Measurements from ENCODE around the gene DCDC1. TPM values are rescaled to one million over a fixed set of nuclear protein-coding genes. Genes with fewer than 3 reads are reported as not detected.

DCDC1 gene
- total RNA-seq, 1 experiment from 2014 or later, result not detected

DNA sequence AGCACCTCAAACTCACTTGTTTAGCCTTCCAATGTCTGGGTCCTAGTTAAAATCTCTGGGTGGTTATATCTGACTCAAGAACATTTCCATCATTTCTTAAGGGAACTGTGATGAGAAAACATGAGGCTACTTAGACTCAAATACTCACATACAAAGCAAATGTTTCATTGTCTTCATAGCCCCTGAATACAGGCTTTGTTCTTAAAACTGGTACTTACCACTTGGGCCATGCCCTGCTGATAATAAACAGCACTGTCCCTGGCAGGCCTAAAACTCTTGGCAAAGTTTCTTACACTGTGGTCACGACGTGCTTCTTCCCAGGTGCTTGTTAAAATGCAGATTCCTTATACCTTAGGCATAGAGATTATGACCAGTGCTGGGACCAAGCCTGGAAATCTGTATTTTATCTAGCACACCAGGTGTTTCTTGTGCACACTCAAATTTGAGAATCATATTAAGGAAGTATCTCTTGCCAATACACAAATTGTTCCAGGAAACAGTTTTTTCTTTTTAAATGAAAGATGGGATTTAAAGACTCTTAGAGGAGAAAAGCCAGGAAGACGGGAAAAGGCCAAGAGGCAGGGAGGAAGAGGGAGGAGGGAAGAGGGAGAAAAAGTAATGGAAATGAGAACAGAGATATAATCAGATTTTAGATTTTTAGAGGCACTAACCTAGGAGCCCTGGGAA, 495.5 kb downstream of the DCDC1 start:
- BruUV-seq (replicated peaks), result no TSS peak
- in situ Hi-C loops (cut with HindIII; ENCODE audit: low pct_unique_long_range_greater_than_20kb, low sequenced_read_pairs), result no loop called here
- no peak for DNase-seq (ENCODE audit: low read depth, low spot score)
- TF ChIP-seq, protein P1, sequence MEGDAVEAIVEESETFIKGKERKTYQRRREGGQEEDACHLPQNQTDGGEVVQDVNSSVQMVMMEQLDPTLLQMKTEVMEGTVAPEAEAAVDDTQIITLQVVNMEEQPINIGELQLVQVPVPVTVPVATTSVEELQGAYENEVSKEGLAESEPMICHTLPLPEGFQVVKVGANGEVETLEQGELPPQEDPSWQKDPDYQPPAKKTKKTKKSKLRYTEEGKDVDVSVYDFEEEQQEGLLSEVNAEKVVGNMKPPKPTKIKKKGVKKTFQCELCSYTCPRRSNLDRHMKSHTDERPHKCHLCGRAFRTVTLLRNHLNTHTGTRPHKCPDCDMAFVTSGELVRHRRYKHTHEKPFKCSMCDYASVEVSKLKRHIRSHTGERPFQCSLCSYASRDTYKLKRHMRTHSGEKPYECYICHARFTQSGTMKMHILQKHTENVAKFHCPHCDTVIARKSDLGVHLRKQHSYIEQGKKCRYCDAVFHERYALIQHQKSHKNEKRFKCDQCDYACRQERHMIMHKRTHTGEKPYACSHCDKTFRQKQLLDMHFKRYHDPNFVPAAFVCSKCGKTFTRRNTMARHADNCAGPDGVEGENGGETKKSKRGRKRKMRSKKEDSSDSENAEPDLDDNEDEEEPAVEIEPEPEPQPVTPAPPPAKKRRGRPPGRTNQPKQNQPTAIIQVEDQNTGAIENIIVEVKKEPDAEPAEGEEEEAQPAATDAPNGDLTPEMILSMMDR (IDR thresholded peaks at IDR 0.05), result no peak
- TF ChIP-seq, protein P2, sequence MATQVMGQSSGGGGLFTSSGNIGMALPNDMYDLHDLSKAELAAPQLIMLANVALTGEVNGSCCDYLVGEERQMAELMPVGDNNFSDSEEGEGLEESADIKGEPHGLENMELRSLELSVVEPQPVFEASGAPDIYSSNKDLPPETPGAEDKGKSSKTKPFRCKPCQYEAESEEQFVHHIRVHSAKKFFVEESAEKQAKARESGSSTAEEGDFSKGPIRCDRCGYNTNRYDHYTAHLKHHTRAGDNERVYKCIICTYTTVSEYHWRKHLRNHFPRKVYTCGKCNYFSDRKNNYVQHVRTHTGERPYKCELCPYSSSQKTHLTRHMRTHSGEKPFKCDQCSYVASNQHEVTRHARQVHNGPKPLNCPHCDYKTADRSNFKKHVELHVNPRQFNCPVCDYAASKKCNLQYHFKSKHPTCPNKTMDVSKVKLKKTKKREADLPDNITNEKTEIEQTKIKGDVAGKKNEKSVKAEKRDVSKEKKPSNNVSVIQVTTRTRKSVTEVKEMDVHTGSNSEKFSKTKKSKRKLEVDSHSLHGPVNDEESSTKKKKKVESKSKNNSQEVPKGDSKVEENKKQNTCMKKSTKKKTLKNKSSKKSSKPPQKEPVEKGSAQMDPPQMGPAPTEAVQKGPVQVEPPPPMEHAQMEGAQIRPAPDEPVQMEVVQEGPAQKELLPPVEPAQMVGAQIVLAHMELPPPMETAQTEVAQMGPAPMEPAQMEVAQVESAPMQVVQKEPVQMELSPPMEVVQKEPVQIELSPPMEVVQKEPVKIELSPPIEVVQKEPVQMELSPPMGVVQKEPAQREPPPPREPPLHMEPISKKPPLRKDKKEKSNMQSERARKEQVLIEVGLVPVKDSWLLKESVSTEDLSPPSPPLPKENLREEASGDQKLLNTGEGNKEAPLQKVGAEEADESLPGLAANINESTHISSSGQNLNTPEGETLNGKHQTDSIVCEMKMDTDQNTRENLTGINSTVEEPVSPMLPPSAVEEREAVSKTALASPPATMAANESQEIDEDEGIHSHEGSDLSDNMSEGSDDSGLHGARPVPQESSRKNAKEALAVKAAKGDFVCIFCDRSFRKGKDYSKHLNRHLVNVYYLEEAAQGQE (IDR thresholded peaks at IDR 0.05; ENCODE audit: insufficient read depth in 1 of 2, low read depth in 2 of 2, low read length in 1 of 2), result no peak
- TF ChIP-seq TCF7L2 (IDR thresholded peaks at IDR 0.05; ENCODE audit: low read depth, low read length), result no peak
- no peak for TF ChIP-seq POLR2AphosphoS5 (IDR thresholded peaks at IDR 0.05; ENCODE audit: low read depth, low read length)
- TF ChIP-seq SIN3A (IDR thresholded peaks at IDR 0.05; ENCODE audit: borderline replicate concordance, insufficient read depth, low read depth, low read length), result no peak
- Histone ChIP-seq H3K27me3 (ENCODE audit: control insufficient read depth, insufficient read depth, low read length) (no peaks in the 10 kb centered on the region), H3K36me3 (ENCODE audit: control insufficient read depth, insufficient read depth, low read length) (no peaks in the 10 kb centered on the region; the same call in 1 of the 2 replicates), H3K4me3 (ENCODE audit: low read depth in 2 of 2, low read length in 2 of 2) (no peak overlapping the region), H3K4me1 (ENCODE audit: control insufficient read depth, insufficient read depth, low read length) (no peaks in the 10 kb centered on the region), H3K9me3 (ENCODE audit: control insufficient read depth, insufficient read depth, low read depth, low read length) (no peaks in the 10 kb centered on the region), H3K27ac (ENCODE audit: low read length) (no peak overlapping the region)
- ChIA-PET CTCF (no interaction called here), POLR2A (no interaction called here)
- ATAC-seq, result no peak
- intact Hi-C loops (cut with micrococcal nuclease; ENCODE audit: unreplicated experiment), result no loop called here

DNA sequence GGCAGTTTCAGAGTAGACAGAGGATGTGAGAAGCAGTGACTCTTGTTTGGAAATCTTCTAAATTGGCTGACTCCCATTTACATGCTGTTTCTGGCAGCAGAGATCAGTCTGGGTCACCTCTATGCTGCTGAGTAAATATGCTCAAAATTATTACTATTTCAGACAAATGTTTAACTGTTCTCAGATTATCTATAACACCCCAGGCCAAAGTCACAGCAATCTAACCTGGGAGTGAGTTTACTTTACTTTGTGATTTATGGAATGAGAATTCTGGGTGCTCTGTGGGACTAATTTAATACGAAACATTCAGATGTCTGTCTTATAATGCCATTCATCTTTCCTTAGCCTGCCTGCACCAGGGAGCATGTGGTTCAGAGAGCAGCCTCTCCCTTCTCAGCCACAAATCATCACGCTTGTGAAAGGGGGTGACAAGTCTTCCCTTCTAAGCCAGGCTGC, 500.9 kb downstream of the DCDC1 start:
- in situ Hi-C loops (cut with HindIII; ENCODE audit: low pct_unique_long_range_greater_than_20kb, low sequenced_read_pairs), result no loop called here
- H3K9me3 ChIP-seq (ENCODE audit: control insufficient read depth, insufficient read depth, low read depth, low read length), result no peaks in the 10 kb centered on the region
- ATAC-seq (no peak), DNase-seq (ENCODE audit: low read depth, low spot score) (no peak)
- TF ChIP-seq, protein P1 (IDR thresholded peaks at IDR 0.05), result no peak
- no peak overlapping the region for H3K27ac ChIP-seq (ENCODE audit: low read length)
- H3K27me3 ChIP-seq (ENCODE audit: control insufficient read depth, insufficient read depth, low read length), result no peaks in the 10 kb centered on the region
- ChIA-PET POLR2A (no interaction called here), CTCF (no interaction called here)
- no TSS peak for BruUV-seq (replicated peaks)
- no peaks in the 10 kb centered on the region; the same call in 1 of the 2 replicates for H3K36me3 ChIP-seq (ENCODE audit: control insufficient read depth, insufficient read depth, low read length)
- H3K4me3 ChIP-seq (ENCODE audit: low read depth in 2 of 2, low read length in 2 of 2), result no peak overlapping the region
- intact Hi-C loops (cut with micrococcal nuclease; ENCODE audit: unreplicated experiment), result no loop called here
- no peaks in the 10 kb centered on the region for H3K4me1 ChIP-seq (ENCODE audit: control insufficient read depth, insufficient read depth, low read length)

All from Panc1 (cell line).